ENCODE measurements around the gene IFIT3.
"Not testable (repeated sequence)": the region's sequence is repeated elsewhere in the genome, so short reads cannot be mapped to it uniquely, and the experiment has no call there.

Gene IFIT3

GRCh38 chr10:89327803-89328441 lies at the start of gene IFIT3:
IFIT3 (plus strand) TSS chr10:89327997; CDS start chr10:89328074, 77 bp downstream.
- no peak for DNase-seq

- DNase-seq = no peak
Measured at GRCh38 chr10:89278034-89278535, 49.7 kb upstream of the IFIT3 start.

- no peak for DNase-seq
Measured at GRCh38 chr10:89278900-89279392, 48.9 kb upstream of the IFIT3 start.

- no peak for DNase-seq
Measured at GRCh38 chr10:89279421-89279869, 48.4 kb upstream of the IFIT3 start.

- DNase-seq = no peak
Measured at GRCh38 chr10:89280508-89280907, 47.3 kb upstream of the IFIT3 start.

GRCh38 chr10:89281606-89282395 lies 46.0 kb upstream of the IFIT3 start:
- no peak for DNase-seq

- no peak for DNase-seq
Measured at GRCh38 chr10:89283025-89283935, 44.5 kb upstream of the IFIT3 start.

- DNase-seq = no peak
Measured at GRCh38 chr10:89283936-89284475, 43.8 kb upstream of the IFIT3 start.

GRCh38 chr10:89284711-89285110 lies 43.1 kb upstream of the IFIT3 start:
- DNase-seq = not testable (repeated sequence)

- DNase-seq = not testable (repeated sequence)
Measured at GRCh38 chr10:89285303-89285702, 42.5 kb upstream of the IFIT3 start.

- no peak for DNase-seq
Measured at GRCh38 chr10:89294721-89295239, 33.0 kb upstream of the IFIT3 start.

- no peak for DNase-seq
Measured at GRCh38 chr10:89295597-89295996, 32.2 kb upstream of the IFIT3 start.

- no peak for DNase-seq
Measured at GRCh38 chr10:89296220-89296648, 31.6 kb upstream of the IFIT3 start.

GRCh38 chr10:89297356-89297755 lies 30.4 kb upstream of the IFIT3 start:
- DNase-seq = no peak

GRCh38 chr10:89297791-89298190 lies 30.0 kb upstream of the IFIT3 start:
- no peak for DNase-seq

GRCh38 chr10:89299031-89299430 lies 28.8 kb upstream of the IFIT3 start:
- DNase-seq = no peak

- DNase-seq = no peak
Measured at GRCh38 chr10:89301232-89301631, 26.6 kb upstream of the IFIT3 start.

- peak; percentile 14 for DNase-seq
Measured at GRCh38 chr10:89301721-89302445, 25.9 kb upstream of the IFIT3 start, which contains the start of gene IFIT2. IFIT2 (plus strand) TSS chr10:89302046; CDS start chr10:89302124, 78 bp downstream.

- DNase-seq = no peak
Measured at GRCh38 chr10:89302625-89303024, 25.2 kb upstream of the IFIT3 start.

- no peak for DNase-seq
Measured at GRCh38 chr10:89303161-89303560, 24.6 kb upstream of the IFIT3 start.

GRCh38 chr10:89304026-89304425 lies 23.8 kb upstream of the IFIT3 start:
- no peak for DNase-seq
